Stimulated activated CD4-positive, alpha-beta T cell treated with anti-CD3 and anti-CD28 coated beads, TNF-alpha, amount 100 ng/mL, for 4 hours (primary cell): ENCODE measurements around the gene EEPD1.

Source experiments
- DNase-seq, 3 experiments: peaks; one replicate each; pipeline ENCODE4 v3.0.0-alpha.2; 2020; ENCODE audit warnings: low read depth in 3 of 3

The EEPD1 gene

DNA sequence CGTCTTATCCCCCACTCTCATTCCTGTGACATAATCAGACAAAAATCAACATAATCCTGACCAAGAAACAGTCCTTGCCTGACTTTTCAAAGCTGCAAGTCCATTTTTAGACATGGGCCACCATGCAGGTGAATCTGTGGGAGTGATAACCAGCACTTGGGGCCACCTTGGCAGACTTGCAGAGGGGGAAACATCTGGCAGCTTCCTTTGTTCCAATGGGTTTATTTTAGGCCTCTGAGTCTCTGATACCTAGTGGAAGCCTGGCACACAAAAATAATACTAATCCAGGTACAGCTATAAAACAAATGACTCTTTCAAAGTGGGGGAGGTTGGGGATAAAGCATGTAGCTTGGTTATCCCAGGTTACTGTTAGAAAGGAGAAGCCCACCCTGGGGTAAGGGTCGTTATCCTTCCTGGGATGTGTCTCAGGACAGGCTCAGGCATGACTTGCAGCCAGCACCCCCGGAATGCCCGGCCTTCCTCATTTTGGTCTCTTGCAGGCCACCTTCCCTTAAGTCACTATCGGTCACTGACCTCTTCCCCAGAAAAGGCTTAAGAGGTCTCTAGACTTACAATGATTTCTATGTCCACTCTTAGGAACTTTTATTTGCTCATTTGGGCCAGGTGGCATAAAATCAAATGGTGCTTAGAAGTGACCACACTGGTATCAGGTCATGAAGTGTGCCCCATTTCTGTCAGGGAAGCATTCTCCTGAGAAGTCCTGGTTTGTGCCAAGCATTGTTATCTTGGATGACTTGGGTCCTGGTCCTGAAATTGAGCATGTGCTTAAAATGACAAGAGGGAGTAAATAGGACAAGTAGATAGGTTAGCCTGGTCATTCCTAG lies 37.6 kb downstream of the EEPD1 start:
- no peak for DNase-seq

DNA sequence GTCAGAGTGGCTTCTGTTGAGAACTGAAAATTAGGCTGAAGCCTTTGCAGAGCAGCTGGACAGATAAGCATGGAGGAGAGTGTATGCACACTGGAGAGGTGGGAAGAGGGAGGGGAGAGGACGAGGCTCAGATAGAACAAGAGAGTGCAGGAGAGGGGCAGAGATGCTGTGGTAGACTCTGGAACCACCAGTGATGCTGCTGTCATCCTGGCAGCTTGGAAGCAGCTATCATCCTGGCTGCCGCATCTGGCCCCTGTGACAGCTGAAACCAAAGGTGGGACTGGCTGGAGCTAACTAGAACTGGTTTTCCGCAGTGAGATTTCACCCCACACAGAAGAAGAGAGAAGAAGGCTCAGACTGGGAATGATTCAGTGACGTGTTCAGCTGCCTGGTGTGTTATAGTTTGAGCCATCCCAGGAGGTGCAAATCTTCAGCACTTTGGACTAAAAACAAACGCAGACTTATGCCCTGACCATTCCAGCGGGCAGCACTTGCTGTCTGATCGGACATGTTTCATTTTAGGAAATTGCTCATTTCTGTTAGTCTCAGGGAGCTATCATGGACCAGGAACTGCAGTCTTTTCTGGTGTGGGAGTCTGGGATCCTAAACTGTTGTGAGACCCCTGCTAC lies 38.4 kb downstream of the EEPD1 start:
- DNase-seq = no peak

DNA sequence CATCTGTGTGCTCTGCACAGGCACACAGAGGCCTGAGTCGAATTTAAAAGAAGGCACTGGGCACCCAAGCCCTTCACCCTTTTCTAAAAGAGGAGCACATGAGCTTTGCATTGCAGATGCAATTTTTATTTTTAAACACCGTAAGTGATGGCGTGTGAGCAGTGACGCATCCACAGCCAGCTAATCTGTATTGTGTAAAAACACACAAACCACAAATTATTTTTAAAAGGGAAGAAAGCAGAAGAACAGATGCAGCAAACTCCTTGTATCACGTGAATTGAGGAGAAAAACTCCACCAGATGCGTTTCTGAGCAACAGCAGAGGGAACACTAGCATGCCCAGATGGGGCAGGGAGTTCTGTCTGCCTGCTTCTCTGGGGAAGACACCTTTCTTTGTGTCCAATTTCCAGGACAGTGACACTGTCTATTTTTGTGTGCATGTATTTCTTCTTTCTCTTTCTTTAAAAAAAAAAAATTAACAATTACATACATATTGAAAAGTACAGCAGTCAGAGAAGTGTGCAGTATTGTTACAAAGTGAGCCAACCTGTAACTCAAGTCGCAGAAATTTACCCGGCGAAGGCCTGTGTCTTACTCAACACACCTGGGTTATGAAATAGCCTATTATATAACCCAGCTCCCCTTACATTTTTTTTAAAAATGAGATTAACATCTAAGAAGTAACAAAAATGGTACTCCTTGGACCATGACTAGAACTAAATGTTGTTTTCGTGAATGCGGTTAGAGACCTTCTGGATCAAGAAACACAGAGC lies 39.2 kb downstream of the EEPD1 start:
- no peak for DNase-seq

DNA sequence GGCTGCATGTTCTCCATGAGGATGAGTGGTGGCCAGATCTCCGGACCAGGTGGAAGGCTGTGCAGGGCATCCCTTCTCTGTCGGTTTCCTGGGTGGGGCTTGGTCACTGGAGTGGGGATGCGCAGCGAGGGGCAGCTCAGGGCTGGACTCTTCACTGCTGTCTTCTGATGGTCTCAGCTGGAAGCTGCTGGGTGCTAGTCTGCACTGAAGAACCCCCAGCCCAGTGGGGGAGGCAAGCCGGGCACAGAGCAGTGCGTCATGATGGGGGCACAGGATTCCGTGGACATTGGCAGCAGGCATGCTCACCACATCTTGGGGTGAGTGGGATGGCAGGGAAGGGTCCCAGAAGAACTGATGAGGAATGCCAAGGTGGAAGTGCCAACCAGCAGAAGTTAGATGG lies 39.8 kb downstream of the EEPD1 start:
- DNase-seq = no peak

DNA sequence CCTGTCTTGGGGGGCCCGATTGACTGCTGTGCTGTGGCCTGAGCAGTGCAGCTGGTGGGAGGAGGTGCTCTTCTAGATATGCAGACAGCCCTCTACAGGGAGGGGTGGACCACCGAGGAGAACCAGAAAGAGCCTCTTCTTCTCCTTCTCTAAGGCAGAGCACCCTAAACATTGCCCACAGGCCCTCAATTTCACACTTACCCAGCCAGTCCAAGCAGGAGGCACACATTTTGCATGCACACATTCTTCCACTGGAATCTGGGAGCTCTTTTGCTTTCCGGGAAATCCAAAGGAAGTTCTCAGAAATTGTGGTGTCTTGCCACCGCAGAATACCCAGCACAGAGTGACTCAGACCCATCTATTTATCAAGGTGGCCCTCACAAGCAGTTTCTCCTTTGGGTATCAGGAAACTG lies 45.8 kb downstream of the EEPD1 start:
- no peak for DNase-seq

DNA sequence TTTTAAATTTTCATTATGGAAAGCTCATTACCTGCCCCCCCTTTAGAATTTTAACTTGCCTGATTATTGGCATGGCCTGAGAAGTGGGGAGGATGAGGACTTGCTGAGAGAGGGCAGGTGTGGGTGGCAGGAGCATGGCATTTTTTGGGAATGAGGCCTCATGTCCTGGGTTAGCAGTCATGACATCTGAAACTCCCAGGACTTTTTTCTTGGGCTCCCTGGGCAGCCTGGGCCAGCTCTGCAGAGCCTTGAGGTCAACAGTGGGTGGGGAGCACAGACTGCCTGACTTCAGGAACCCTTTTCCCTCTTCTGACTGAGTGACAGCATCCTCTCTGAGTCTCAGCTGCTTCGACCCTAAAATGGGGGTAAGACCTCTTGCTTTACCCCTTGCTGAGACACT lies 46.3 kb downstream of the EEPD1 start:
- no peak for DNase-seq

DNA sequence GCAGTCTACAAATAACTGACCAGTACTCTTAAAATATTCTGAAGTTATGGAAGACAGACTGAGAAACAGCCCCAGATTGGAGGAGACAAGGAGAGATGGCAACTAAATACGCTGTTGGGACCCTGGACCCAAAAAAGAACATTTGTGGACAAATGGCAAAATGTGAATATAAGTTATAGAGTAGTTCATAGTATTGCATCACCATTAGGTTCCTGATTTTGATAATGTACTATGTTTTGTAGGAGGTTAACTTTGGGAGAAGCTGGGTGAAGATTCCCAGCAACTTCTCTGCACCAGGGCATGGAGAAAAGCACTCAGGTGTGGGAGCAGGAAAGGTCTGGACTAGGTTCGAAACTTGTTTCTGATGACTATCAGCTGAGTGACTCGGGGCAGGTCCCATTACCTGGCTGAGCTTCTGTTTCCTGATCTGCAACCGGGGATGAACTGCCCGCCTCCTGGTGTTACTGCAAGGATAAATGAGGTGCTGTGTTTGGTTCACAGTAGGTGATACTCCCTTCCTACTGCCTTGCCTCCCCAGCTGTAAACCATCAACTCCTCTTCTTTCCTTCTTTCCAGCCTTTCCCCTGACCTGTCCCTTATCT lies 48.2 kb downstream of the EEPD1 start:
- DNase-seq = no peak

DNA sequence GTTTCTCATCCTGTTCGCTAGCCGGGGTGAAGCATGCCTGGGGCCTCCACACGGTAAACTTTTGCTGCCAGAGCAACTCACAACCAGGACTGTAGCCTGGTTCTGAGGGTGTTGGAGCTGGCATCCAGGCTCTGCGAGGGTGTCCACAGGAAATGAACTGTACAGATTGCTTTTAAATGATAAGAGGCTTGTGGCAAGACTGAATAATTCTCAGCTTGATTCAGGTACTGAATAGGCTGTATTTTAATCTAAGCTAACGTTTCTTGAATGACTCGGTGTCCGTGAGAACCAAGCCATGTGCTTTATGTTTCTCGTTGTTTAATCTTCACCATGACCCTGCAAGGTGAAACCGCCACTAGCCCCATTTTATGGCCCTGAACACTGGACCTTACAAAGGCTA lies 49.3 kb downstream of the EEPD1 start:
- no peak for DNase-seq

DNA sequence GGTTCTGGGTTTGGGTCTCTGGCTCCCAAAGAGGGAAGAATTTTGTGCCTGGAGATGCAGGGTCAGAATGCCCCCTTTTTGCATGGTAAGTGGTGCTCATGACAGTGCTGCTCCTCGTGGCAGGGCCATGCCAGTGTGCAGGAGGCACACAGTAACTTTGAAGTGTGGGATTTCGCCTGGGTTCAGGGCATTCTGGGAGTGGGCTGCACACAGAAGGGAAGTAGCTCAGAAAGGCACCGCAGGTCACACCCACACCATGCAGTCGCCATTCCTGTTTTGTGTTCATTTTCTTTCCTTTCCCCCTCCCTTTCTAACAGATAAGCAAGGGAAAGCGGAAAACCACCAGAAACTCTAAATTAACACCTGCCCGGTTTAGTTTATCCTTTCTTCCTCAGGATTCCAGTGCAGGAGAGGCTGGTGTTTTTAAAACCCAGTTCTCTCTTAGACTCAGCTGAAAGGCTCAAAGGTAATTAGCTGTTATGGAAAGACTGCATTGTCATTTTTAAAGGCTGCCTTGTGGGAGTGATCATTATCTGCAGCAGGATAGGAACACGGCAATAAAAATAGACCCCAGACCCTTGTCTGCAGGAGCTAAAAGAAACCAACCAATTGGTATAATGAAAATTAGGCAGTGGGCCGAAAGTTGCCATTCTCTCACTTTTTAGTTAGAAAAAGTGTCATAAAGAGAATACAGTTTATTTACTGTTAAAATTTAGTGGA lies 50.2 kb downstream of the EEPD1 start:
- no peak for DNase-seq

DNA sequence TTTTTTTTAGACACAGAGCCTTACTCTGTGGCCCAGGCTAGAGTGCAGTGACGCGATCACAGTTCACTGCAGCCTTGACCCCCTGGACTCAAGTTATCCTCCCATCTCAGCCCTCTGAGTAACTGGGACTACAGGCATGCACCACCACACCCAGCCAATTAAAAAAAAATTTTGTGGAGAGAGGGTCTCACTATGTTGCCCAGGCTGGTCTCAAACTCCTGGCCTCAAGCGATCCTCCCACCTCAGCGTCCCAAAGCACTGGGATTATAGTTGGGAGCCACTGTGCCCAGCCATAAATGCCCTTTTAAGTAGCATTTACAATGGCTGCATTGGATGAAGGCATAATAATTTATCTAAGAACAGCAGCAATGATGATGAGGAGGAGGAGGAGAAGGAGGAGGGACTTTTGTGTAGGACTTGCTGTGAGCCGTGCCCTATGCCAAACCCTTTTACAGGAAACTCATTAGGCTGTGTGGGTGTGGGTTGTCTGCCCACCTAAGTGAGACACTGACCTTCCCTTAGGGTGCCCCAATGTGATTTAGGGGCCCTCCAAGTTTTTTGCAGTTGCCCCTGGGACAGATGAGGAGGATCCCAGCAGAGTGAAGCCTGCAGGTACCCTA lies 51.1 kb downstream of the EEPD1 start:
- DNase-seq = no peak

DNA sequence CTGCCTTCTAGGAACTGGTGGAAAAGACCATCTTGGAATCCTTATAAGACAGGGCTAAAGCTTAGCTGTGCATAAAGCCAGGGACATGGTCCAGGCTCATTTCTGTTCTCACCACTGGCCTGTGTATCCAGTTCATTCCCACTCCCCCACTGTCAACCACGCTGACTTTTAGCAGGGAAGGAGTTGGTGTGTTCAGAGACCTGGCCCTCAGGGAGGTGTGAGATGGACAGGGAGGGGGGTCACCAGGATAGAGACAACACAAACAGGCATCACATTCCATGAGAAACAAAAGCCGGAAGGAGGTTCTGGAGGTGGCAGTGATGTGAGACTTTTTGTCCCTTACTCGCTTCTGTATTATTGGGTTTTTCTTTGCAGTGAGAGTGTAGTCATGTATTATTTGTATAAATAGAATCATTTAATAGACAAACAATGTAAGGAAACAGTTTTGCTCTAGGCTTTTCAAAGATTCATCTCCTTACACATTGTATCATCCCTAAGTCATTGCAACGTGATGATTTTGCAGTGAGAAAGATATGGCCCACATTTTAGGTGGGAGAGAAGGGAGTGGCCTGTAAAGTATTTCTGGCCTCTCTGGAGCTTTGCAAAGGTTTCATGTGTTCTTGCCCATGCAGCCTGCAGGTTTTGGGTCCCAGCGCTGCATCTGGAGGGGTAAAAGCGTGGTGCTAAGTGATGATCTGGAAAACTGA lies 52.0 kb downstream of the EEPD1 start:
- DNase-seq = no peak

DNA sequence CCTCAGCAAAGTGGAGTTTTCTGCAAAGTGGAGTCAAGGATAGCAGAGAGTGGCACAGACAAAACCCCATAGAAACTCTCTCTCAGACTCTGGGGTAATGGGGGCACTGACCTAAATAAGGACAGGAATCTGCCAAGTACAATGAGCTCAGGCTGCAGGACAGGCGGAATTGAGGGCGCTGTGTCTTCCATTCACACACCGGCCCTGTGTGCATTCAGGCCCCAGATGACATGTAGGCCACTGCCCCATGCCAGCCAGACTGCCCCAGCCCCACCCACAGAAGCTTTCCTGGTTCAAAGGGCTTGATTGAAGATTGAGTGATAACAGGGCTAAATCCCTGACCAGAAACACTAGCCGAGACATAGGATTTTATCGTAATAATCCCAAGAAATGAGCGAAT lies 52.7 kb downstream of the EEPD1 start:
- no peak for DNase-seq

DNA sequence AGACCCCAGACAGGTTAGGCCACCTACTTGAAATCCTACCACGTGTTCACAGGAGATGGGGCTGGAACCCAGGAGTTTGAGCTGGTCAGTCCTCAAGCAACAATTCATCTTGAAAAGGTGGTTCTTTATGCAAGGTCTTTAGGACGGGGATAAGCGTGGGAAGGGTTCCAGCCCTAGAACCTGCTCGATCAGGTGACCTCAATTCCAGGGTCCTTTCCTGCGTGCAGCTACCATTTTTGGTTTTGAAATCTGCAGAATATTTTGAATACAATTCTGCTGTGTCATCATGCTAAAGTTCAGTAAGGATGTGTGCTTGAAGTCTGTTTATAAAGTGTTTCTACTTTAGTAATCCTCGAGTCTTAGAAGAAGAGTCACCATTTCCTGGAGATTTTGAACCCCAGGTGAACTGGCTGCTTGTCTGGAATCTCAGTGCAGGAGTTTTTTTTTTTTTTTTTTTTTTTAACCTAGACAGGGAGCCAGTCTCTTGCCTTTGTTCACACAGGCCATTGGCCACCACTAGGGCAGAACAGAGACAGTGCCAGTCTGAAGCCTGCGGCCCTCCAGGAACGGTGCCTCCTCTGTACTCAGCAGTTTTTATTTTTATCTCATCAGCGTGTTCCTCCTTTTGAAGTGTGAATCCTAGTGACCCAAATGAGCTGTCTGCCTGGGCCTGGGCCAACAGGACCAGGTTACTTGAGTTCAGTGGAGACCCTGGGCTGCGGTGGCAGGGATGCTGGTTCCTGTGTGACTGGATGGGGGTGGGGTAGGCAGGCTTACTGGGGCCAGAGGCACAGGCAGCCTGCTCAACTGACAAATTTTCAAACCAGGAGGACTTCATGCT lies 54.6 kb downstream of the EEPD1 start:
- no peak for DNase-seq

DNA sequence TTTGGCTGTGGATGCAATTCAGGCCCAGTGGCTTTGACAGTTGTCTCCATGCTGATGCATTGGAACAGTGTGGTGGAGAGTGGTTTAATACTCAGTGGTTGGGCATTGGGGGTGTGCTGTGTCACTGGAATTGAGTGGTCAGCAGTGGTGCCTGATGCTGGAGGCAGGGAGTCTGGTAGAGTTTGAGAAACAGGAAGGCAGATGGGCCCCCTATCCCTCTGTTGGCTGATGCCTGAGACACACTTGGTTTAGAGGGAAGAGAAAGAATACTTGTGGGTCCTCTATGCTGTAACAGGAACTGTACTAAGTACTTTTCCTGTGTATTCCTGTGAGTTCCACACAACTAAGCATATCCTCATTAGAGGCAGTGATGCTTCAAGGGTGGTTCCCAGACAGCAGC lies 55.4 kb downstream of the EEPD1 start:
- DNase-seq = no peak

DNA sequence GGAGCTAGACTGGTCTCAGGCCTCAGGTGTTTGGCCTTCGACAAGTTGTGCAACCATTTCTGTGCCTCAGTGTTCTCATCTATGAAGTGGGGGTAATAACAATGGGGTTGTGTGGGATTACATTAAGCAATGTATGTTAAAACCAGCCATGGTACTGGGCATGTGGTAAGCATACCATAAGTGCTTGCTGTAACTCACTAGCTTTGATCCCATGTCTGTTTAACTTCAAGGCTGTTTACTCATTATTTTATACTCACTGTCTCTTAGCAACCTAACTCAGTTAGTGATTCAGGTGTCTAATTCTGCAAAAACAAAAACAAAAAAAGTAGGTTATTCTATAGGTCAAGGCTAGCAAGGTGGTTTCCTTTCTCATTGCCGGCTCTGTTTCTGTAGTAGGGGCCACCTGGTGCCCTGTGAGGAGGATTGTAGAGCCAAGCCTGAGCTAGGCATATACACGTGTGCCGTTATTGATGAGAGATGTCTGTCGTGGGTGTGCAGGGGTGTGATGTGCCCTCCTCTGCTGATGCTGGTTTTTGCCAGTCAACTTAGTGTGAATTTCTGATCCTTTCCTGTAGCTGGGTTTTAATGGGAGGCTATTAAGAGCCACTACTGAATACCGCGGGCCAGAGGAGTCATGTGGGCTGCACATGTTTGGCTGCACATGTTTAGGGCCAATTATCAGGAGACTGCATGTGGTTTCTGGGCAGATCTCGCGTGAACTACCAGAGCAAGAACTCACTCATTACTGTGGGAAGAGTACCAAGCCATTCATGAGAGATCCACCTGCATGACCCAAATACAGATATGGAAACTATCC lies 56.2 kb downstream of the EEPD1 start:
- no peak for DNase-seq

DNA sequence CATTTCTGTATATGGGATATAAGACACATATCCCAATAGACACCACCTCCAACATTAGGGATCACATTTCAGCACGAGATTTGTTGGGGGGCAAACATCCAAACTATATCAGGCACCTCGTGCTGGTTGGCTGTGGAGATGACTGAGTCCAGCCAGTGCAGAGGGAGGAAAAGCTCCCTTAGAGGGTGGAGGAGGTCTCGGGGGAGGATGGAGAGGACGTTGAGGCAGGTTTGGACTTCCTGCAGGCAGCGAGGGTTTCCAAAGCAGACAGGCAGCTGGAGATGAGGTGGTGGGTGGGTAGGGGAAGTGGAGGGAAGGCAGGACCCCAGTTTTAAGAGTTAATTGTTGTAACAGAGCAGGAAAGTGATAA lies 56.7 kb downstream of the EEPD1 start:
- DNase-seq = no peak

DNA sequence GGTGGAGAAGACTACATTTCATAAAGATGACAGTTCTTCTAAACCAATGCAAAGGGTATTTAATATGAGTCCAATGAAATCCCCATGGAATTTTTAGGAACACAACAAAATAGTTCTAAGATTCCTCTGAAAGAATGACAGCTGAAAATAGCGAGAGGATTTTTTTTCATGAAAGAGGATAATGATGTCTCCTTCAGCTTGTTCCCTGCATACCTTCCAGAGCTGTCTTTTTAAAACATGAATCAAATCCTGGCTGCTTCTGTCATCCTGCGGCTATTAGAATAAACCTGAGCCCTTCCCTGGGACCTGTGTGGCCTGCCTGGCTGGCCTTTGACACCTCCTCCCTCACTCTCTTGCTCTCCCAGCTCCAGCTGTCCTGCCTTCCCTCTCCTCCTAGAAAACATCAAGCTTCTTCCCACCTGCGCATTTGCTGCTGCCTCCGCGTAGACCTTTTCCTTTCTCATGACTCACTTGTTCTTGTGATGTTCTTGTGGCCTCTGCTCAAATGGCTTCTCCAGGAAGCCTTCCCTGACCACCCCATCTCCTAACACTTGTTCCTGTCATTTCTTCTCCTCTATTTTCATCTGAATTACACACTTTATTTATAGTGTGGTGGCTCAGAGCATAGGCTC lies 57.4 kb downstream of the EEPD1 start:
- DNase-seq = no peak
